DND-41 (cell line): ENCODE data around the gene ERCC1.
"Not testable (repeated sequence)": the region's sequence is repeated elsewhere in the genome, so short reads cannot be mapped to it uniquely, and the experiment has no call there.

Source experiments
- ATAC-seq: fragments of 200-7000 bp; cut with Tn5 transposase; 3 replicates; pipeline ENCODE4 v1.9.1; 2021; ENCODE audit warnings: low read depth; ENCODE audit not compliant: insufficient read depth
- DNase-seq: peaks from one replicate; pipeline ENCODE4 v3.0.0-alpha.2; 2020
- H2AFZ ChIP-seq: 2 replicates; pipeline ENCODE4 v1.6.0; 2012; ENCODE audit warnings: low read depth, low read length
- H3K27ac ChIP-seq: 2 replicates; pipeline ENCODE4 v1.5.1; 2012; ENCODE audit warnings: low read length, inconsistent platforms
- H3K27me3 ChIP-seq: fragments of 200-600 bp; sonication (generic); 2 replicates; pipeline ENCODE4 v1.6.0; 2012; ENCODE audit warnings: low read length, mild to moderate bottlenecking, inconsistent platforms; ENCODE audit not compliant: insufficient read depth, poor library complexity
- H3K36me3 ChIP-seq: 2 replicates; pipeline ENCODE4 v1.5.1; 2012; ENCODE audit warnings: low read length, inconsistent platforms; ENCODE audit not compliant: insufficient read depth
- H3K4me1 ChIP-seq: 2 replicates; pipeline ENCODE4 v1.5.1; 2012; ENCODE audit warnings: mild to moderate bottlenecking, low read length; ENCODE audit not compliant: insufficient read depth
- H3K4me2 ChIP-seq: 2 replicates; pipeline ENCODE4 v1.6.0; 2012; ENCODE audit warnings: mild to moderate bottlenecking, moderate library complexity, low read length, inconsistent platforms; ENCODE audit not compliant: insufficient read depth
- H3K4me3 ChIP-seq, 2 experiments: fragments of 200-600 bp in 1 of 2; shearing (Covaris generic) in 1 of 2; 2 replicates each; pipeline ENCODE4 v1.5.1; 2012 to 2016; ENCODE audit warnings: inconsistent platforms in 2 of 2, low read length in 2 of 2, mild to moderate bottlenecking in 2 of 2, low read depth in 1 of 2, moderate library complexity in 1 of 2
- H3K79me2 ChIP-seq: 2 replicates; pipeline ENCODE4 v1.6.0; 2012; ENCODE audit warnings: low read length, inconsistent platforms; ENCODE audit not compliant: insufficient read depth
- H3K9ac ChIP-seq: 2 replicates; pipeline ENCODE4 v1.6.0; 2012; ENCODE audit warnings: low read depth, mild to moderate bottlenecking, inconsistent platforms, low read length, moderate library complexity
- H3K9me3 ChIP-seq: 2 replicates; pipeline ENCODE4 v1.5.1; 2012; ENCODE audit warnings: low read length, moderate library complexity, mild to moderate bottlenecking, inconsistent platforms; ENCODE audit not compliant: insufficient read depth, severe bottlenecking
- H4K20me1 ChIP-seq: 2 replicates; pipeline ENCODE4 v1.6.0; 2012; ENCODE audit warnings: low read length; ENCODE audit not compliant: insufficient read depth
- EZH2 ChIP-seq: IDR thresholded peaks from 3 replicates; pipeline ENCODE4 v1.6.1; 2012; ENCODE audit warnings: borderline replicate concordance, low read depth, mild to moderate bottlenecking, moderate library complexity, low read length, inconsistent platforms; ENCODE audit not compliant: severe bottlenecking
- TF ChIP-seq, protein P1 (sequence below): IDR thresholded peaks from 2 replicates; pipeline ENCODE4 v1.5.1; 2012; ENCODE audit warnings: borderline replicate concordance, low read length, moderate library complexity, mild to moderate bottlenecking; ENCODE audit not compliant: poor library complexity, severe bottlenecking; ENCODE audit errors: extremely low read depth

Gene ERCC1

DNA sequence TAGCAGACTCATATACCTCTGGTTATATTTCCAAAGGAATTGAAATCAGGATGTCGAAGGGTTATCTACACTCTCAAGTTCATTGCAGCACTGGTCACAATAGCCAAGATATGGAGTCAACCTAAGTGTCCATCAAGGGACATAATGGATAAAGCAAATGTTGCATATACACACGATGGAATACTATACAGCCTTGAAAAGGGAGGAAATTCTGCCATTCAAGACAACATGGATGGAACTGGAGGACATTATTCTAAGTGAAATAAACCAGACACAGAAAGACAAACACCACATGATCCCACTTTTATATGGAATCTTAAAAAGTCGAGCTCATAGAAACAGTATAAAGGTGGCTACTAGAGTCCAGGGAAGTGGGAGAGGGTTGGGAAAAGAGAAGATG lies 13.6 kb upstream of the ERCC1 start:
- Histone ChIP-seq H3K79me2 (no peaks in the 10 kb centered on the region), H3K27ac (no peak overlapping the region), H3K4me3 (no peak overlapping the region), H3K9me3 (no peaks in the 10 kb centered on the region), H4K20me1 (no peaks in the 10 kb centered on the region), H3K4me2 (no peak overlapping the region), H3K4me1 (peaks cover 18% of the 10 kb centered on the region), H2AFZ (no peak overlapping the region), H3K9ac (no peak overlapping the region), H3K36me3 (no peaks in the 10 kb centered on the region), H3K27me3 (no peaks in the 10 kb centered on the region)
- TF ChIP-seq, protein P1, sequence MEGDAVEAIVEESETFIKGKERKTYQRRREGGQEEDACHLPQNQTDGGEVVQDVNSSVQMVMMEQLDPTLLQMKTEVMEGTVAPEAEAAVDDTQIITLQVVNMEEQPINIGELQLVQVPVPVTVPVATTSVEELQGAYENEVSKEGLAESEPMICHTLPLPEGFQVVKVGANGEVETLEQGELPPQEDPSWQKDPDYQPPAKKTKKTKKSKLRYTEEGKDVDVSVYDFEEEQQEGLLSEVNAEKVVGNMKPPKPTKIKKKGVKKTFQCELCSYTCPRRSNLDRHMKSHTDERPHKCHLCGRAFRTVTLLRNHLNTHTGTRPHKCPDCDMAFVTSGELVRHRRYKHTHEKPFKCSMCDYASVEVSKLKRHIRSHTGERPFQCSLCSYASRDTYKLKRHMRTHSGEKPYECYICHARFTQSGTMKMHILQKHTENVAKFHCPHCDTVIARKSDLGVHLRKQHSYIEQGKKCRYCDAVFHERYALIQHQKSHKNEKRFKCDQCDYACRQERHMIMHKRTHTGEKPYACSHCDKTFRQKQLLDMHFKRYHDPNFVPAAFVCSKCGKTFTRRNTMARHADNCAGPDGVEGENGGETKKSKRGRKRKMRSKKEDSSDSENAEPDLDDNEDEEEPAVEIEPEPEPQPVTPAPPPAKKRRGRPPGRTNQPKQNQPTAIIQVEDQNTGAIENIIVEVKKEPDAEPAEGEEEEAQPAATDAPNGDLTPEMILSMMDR = no peak
- no peak for TF ChIP-seq EZH2
- DNase-seq (no peak), ATAC-seq (no peak)

DNA sequence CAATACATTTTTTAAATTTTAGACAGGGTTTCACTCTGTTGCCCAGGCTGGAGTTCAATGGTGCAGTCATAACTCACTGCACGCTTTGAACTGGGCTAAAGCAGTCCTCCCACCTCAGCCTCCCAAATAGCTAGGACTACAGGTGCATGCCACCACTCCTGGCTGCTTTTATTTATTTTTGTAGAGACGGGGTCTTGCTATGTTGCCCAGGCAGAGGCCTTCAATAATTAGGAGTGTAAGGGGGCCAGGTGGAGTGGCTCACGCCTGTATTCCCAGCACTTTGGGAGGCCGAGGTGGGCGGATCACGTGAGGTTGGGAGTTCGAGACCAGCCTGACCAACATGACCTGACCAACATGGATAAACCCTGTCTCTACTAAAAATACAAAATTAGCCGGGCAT lies 8.8 kb upstream of the ERCC1 start:
- ATAC-seq, H4K20me1 ChIP-seq, H3K4me2 ChIP-seq, H3K36me3 ChIP-seq, H3K79me2 ChIP-seq, H3K4me3 ChIP-seq, H3K27me3 ChIP-seq, H3K4me1 ChIP-seq, DNase-seq, H2AFZ ChIP-seq, H3K9me3 ChIP-seq, H3K27ac ChIP-seq, H3K9ac ChIP-seq: not testable (repeated sequence)

DNA sequence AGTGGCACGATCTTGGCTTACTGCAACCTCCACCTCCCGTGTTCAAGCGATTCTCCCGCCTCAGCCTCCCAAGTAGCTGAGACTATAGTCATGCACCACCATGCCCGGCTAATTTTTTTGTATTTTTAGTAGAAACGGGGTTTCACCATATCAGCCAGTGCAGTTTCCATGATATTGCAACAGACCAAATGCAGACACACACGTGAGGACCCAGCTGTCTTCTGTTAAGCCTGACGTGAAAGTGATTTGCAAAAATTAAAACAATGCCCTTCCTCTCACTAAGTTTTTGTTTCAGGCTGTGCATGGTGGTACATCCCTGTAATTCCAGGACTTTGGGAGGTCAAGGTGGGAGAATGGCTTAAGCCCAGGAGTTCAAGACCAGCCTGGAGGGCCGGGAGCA lies 7.3 kb upstream of the ERCC1 start:
- not testable (repeated sequence) for H3K27ac ChIP-seq, H3K9ac ChIP-seq, H3K36me3 ChIP-seq, H3K4me2 ChIP-seq, H3K79me2 ChIP-seq, H3K4me3 ChIP-seq, H3K27me3 ChIP-seq, H4K20me1 ChIP-seq, ATAC-seq, H3K9me3 ChIP-seq, H2AFZ ChIP-seq, DNase-seq, H3K4me1 ChIP-seq

DNA sequence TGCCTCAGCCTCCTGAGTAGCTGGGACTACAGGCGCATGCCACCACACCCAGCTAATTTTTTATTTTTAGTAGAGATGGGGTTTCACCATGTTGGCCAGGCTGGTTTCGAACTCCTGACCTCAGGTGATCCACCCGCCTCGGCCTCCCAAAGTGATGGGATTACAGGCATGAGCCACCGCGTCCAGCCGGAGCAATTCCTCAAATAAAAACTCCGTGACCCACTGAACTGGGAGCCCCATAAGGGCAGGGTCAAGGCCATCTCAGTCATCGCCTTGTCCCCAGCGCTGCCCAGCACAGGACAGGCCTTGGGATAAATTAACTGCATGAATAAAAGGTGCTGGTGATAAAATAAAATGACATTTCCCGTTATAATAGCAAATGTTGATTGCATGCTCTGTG lies 6.2 kb upstream of the ERCC1 start:
- H3K27ac ChIP-seq, H3K9me3 ChIP-seq, H4K20me1 ChIP-seq, H3K79me2 ChIP-seq, ATAC-seq, DNase-seq, H3K9ac ChIP-seq, H3K4me1 ChIP-seq, H2AFZ ChIP-seq, H3K4me2 ChIP-seq, H3K36me3 ChIP-seq, H3K4me3 ChIP-seq, H3K27me3 ChIP-seq: not testable (repeated sequence)

DNA sequence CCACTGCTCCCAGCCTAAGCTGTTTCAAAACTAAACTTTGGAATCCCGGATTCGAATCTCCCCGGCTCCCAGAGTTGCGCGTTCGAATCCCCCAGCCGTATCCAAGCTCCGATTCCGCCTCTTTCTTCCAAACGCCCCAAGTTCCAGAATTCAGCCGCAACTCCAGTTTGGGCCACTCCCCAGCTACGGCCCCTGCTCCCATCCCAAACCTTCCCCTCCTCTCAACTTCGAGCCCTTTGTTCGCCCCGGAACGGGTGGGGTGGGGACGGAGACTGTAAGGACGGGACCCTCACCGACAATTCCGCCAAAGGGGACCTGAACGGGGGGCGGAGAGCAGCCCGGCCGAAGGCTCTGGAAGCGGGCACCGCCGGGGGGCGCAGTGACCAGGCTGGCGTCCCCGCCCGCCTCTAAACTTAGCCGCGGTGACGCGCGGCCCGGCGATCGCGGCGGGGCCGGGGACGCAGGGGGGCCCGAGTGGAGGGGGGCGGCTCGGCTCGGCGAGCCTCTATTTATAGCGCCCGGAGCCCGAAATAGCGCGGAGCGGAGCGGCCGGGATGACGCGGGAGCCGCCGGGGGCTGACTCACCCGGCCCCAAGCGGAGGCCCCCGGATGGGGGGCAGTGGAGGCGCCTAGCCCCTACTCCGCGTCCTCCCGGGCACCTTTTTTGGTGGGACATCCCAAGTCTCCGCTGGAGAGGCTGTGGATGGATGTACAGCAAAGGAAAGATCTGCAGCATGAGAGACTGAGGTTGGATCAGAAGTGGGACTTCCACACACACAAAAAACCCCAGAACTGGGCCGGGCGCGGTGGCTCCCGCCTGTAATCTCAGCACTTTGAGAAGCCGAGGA lies 4.9 kb upstream of the ERCC1 start:
- H3K27ac ChIP-seq = no peak overlapping the region
- no peaks in the 10 kb centered on the region for H4K20me1 ChIP-seq
- ATAC-seq (no peak), DNase-seq (no peak)
- peaks cover 13% of the 10 kb centered on the region for H3K4me1 ChIP-seq
- H3K27me3 ChIP-seq = peaks cover 10% of the 10 kb centered on the region
- TF ChIP-seq EZH2 = no peak
- TF ChIP-seq, protein P1 = no peak
- H3K4me2 ChIP-seq = no peak overlapping the region
- H3K4me3 ChIP-seq = no peak overlapping the region
- no peak overlapping the region for H2AFZ ChIP-seq
- H3K9me3 ChIP-seq = no peaks in the 10 kb centered on the region
- no peaks in the 10 kb centered on the region for H3K36me3 ChIP-seq
- no peaks in the 10 kb centered on the region for H3K79me2 ChIP-seq
- H3K9ac ChIP-seq = no peak overlapping the region
